ENCODE results near the gene PERCC1. TPM values are rescaled to one million over a fixed set of nuclear protein-coding genes. Genes with fewer than 3 reads are reported as not detected.
A peak's percentile ranks its signal among the peaks of the same experiment; 100 is the strongest.

Gene PERCC1
- total and polyA plus RNA-seq, 9 of the 15 experiments (the other 6 are each of a cell fraction or from before 2014, with no cell fraction given), result not detected

DNA sequence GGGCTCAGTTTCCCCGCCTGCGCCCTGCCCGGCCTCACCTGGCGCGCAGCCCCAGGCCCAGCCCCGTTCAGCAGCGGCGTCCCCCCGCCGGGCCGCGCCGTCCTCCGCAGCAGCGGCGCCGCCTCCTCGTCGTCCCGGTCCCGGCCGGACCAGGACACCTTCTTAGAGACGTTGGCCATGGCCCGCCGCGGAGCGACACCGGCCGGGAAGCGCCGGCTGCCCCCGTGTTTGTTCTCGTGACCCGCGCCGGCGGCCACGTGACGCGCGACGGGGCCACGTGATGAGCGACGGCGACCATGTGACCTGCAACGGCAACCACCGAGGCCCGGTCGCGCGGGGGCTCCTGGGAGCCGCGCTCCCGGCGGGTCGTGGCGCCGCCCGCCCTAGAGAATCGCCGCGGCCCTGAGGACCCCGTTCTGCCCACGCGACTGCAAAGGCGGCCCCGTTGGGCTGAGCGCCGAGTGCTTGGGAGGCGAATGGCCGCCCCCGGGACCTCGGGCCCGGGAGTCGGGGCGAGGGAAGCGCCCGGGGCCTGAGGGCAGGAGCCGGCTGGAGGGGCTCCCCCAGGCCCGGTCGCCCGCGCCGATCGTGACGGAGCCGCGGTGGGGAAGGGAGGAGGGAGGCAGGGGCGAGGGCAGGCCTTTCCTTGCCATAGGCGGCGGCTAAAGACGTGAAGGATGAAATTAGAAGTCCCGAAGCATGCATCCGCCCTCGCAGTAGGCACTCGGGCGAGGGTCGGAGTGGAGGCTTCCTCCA is 44.1 kb downstream of the PERCC1 start, which contains the start of gene CLCN7 (continued):
- TF ChIP-seq, protein P1, sequence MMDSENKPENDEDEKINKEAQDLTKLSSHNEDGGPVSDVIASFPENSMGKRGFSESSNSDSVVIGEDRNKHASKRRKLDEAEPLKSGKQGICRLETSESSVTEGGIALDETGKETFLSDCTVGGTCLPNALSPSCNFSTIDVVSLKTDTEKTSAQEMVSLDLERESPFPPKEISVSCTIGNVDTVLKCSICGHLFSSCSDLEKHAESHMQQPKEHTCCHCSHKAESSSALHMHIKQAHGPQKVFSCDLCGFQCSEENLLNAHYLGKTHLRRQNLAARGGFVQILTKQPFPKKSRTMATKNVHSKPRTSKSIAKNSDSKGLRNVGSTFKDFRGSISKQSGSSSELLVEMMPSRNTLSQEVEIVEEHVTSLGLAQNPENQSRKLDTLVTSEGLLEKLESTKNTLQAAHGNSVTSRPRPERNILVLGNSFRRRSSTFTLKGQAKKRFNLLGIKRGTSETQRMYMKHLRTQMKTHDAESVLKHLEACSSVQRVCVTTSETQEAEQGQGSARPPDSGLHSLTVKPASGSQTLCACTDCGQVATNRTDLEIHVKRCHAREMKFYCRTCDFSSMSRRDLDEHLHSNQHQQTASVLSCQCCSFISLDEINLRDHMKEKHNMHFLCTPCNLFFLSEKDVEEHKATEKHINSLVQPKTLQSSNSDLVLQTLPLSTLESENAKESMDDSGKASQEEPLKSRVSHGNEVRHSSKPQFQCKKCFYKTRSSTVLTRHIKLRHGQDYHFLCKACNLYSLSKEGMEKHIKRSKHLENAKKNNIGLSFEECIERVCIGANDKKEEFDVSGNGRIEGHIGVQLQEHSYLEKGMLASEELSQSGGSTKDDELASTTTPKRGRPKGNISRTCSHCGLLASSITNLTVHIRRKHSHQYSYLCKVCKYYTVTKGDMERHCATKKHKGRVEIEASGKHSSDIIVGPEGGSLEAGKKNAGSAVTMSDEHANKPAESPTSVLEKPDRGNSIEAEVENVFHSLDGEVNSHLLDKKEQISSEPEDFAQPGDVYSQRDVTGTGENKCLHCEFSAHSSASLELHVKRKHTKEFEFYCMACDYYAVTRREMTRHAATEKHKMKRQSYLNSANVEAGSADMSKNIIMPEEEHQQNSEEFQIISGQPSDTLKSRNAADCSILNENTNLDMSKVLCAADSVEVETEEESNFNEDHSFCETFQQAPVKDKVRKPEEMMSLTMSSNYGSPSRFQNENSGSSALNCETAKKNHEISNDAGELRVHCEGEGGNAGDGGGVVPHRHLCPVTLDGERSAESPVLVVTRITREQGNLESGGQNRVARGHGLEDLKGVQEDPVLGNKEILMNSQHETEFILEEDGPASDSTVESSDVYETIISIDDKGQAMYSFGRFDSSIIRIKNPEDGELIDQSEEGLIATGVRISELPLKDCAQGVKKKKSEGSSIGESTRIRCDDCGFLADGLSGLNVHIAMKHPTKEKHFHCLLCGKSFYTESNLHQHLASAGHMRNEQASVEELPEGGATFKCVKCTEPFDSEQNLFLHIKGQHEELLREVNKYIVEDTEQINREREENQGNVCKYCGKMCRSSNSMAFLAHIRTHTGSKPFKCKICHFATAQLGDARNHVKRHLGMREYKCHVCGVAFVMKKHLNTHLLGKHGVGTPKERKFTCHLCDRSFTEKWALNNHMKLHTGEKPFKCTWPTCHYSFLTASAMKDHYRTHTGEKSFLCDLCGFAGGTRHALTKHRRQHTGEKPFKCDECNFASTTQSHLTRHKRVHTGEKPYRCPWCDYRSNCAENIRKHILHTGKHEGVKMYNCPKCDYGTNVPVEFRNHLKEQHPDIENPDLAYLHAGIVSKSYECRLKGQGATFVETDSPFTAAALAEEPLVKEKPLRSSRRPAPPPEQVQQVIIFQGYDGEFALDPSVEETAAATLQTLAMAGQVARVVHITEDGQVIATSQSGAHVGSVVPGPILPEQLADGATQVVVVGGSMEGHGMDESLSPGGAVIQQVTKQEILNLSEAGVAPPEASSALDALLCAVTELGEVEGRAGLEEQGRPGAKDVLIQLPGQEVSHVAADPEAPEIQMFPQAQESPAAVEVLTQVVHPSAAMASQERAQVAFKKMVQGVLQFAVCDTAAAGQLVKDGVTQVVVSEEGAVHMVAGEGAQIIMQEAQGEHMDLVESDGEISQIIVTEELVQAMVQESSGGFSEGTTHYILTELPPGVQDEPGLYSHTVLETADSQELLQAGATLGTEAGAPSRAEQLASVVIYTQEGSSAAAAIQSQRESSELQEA (IDR thresholded peaks at IDR 0.05; ENCODE audit: low read depth), result peak; percentile 72; the same call in 1 of the 2 replicates
- TF ChIP-seq ZNF584 (CRISPR knock-in tag; IDR thresholded peaks at IDR 0.05; ENCODE audit: low read depth) (no peak), NR2C1 (IDR thresholded peaks at IDR 0.05) (no peak), NR2C1 (tag; IDR thresholded peaks at IDR 0.05) (peak; percentile 16; the same call in 1 of the 2 replicates), BDP1 (IDR thresholded peaks at IDR 0.05; ENCODE audit: insufficient read depth, insufficient read length) (no peak), BCOR (IDR thresholded peaks at IDR 0.05) (no peak), PTRF (tag; IDR thresholded peaks at IDR 0.05) (no peak), RBM17 (IDR thresholded peaks at IDR 0.05; ENCODE audit: borderline replicate concordance, low read depth, low read length) (no peak), IRF2 (CRISPR knock-in tag; IDR thresholded peaks at IDR 0.05) (peak; percentile 44; the same call in 1 of the 2 replicates)
- TF ChIP-seq, protein P2, sequence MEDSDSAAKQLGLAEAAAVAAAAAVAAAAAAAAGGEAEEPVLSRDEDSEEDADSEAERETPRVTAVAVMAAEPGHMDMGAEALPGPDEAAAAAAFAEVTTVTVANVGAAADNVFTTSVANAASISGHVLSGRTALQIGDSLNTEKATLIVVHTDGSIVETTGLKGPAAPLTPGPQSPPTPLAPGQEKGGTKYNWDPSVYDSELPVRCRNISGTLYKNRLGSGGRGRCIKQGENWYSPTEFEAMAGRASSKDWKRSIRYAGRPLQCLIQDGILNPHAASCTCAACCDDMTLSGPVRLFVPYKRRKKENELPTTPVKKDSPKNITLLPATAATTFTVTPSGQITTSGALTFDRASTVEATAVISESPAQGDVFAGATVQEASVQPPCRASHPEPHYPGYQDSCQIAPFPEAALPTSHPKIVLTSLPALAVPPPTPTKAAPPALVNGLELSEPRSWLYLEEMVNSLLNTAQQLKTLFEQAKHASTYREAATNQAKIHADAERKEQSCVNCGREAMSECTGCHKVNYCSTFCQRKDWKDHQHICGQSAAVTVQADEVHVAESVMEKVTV (CRISPR knock-in tag; IDR thresholded peaks at IDR 0.05), result no peak
- TF ChIP-seq, protein P3, sequence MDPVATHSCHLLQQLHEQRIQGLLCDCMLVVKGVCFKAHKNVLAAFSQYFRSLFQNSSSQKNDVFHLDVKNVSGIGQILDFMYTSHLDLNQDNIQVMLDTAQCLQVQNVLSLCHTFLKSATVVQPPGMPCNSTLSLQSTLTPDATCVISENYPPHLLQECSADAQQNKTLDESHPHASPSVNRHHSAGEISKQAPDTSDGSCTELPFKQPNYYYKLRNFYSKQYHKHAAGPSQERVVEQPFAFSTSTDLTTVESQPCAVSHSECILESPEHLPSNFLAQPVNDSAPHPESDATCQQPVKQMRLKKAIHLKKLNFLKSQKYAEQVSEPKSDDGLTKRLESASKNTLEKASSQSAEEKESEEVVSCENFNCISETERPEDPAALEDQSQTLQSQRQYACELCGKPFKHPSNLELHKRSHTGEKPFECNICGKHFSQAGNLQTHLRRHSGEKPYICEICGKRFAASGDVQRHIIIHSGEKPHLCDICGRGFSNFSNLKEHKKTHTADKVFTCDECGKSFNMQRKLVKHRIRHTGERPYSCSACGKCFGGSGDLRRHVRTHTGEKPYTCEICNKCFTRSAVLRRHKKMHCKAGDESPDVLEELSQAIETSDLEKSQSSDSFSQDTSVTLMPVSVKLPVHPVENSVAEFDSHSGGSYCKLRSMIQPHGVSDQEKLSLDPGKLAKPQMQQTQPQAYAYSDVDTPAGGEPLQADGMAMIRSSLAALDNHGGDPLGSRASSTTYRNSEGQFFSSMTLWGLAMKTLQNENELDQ (CRISPR knock-in tag; IDR thresholded peaks at IDR 0.05; ENCODE audit: borderline replicate concordance), result no peak
- TF ChIP-seq, protein P4, sequence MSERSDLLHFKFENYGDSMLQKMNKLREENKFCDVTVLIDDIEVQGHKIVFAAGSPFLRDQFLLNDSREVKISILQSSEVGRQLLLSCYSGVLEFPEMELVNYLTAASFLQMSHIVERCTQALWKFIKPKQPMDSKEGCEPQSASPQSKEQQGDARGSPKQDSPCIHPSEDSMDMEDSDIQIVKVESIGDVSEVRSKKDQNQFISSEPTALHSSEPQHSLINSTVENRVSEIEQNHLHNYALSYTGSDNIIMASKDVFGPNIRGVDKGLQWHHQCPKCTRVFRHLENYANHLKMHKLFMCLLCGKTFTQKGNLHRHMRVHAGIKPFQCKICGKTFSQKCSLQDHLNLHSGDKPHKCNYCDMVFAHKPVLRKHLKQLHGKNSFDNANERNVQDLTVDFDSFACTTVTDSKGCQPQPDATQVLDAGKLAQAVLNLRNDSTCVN (CRISPR knock-in tag; IDR thresholded peaks at IDR 0.05), result no peak

Measured in K562 (cell line).